Upper lobe of left lung (tissue), 4 donors: ENCODE measurements around the gene HMGCS1.

Experiments used
- EP300 ChIP-seq, 4 donors: sonication (generic); formaldehyde crosslinking; IDR thresholded peaks; one replicate each; pipeline ENCODE4 v1.5.1; 2017; ENCODE audit warnings: antibody characterized with exemption in 4 of 4, control low read depth in 2 of 4
- POLR2A ChIP-seq, 4 donors: fragments of 450-650 bp; IDR thresholded peaks; one replicate each; pipeline ENCODE4 v1.5.1; 2016 to 2017; ENCODE audit warnings: antibody characterized with exemption in 4 of 4, mild to moderate bottlenecking in 2 of 4
- POLR2AphosphoS5 ChIP-seq, 2 donors: sonication (generic); formaldehyde crosslinking; IDR thresholded peaks; one replicate each; pipeline ENCODE4 v1.5.1; 2017; ENCODE audit warnings: antibody characterized with exemption in 2 of 2

- no peak for TF ChIP-seq POLR2AphosphoS5 (IDR thresholded peaks at IDR 0.05)
- no peak for TF ChIP-seq EP300 (IDR thresholded peaks at IDR 0.05)
- no peak for TF ChIP-seq POLR2A (IDR thresholded peaks at IDR 0.05)
Measured at GRCh38 chr5:43251754-43252153, 61.5 kb downstream of the HMGCS1 start.
